Transverse colon (tissue), 3 donors: ENCODE data around the gene TMEM255B.

Source experiments
- EP300 ChIP-seq: sonication (generic); formaldehyde crosslinking; IDR thresholded peaks from one replicate; pipeline ENCODE4 v1.6.1; 2017; ENCODE audit warnings: antibody characterized with exemption, low read depth
- POLR2A ChIP-seq: fragments of 450-650 bp; IDR thresholded peaks from one replicate; pipeline ENCODE4 v1.6.1; 2016; ENCODE audit warnings: antibody characterized with exemption, mild to moderate bottlenecking, moderate library complexity
- TF ChIP-seq, protein P1 (sequence below), 5 experiments: fragments of 200-600 bp in 3 of 5; fragments of 450-650 bp in 2 of 5; sonication (generic) in 3 of 5; IDR thresholded peaks; 1 replicate in 2 of 5; 2 replicates in 3 of 5; pipeline ENCODE4 v1.5.1; 2016 to 2017; ENCODE audit warnings: antibody characterized with exemption in 5 of 5, inconsistent platforms in 3 of 5, mild to moderate bottlenecking in 2 of 5, moderate library complexity in 1 of 5

- TF ChIP-seq, protein P1, sequence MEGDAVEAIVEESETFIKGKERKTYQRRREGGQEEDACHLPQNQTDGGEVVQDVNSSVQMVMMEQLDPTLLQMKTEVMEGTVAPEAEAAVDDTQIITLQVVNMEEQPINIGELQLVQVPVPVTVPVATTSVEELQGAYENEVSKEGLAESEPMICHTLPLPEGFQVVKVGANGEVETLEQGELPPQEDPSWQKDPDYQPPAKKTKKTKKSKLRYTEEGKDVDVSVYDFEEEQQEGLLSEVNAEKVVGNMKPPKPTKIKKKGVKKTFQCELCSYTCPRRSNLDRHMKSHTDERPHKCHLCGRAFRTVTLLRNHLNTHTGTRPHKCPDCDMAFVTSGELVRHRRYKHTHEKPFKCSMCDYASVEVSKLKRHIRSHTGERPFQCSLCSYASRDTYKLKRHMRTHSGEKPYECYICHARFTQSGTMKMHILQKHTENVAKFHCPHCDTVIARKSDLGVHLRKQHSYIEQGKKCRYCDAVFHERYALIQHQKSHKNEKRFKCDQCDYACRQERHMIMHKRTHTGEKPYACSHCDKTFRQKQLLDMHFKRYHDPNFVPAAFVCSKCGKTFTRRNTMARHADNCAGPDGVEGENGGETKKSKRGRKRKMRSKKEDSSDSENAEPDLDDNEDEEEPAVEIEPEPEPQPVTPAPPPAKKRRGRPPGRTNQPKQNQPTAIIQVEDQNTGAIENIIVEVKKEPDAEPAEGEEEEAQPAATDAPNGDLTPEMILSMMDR (IDR thresholded peaks at IDR 0.05), result no peak
- no peak for TF ChIP-seq POLR2A
- TF ChIP-seq EP300, result no peak
Observed at GRCh38 chr13:113819341-113819730, 60.3 kb downstream of the TMEM255B start.
